HPDE6-E6E7 (cell line): ENCODE data around the gene TMEM69.
"Not testable (repeated sequence)": the region's sequence is repeated elsewhere in the genome, so short reads cannot be mapped to it uniquely, and the experiment has no call there.

Experiments used
- DNase-seq: peaks from one replicate; pipeline ENCODE4 v3.0.0; 2011; ENCODE audit warnings: missing footprints; ENCODE audit errors: extremely low spot score

The TMEM69 gene

DNA sequence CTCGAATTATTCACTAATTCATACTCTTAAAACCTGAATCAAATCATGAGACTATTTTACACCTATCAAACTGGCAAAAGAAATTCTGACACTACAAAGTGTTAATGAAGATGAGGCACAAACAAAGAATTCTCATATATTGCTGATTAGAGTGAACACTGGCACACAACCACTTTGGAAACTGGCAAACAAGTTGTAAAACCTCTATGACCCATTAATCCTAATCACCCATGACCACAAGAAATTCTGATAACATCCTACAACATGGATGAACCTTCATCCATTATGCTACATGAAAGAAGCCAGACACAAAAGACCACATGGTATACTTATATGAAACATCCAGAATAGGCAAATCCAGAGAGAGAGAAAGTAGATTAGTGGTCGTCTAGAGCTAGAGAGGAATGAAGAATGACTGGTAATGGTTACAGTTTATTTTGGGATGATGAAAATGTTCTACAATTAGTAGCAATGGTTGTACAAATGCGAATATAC lies 10.2 kb upstream of the TMEM69 start:
- DNase-seq: no peak

DNA sequence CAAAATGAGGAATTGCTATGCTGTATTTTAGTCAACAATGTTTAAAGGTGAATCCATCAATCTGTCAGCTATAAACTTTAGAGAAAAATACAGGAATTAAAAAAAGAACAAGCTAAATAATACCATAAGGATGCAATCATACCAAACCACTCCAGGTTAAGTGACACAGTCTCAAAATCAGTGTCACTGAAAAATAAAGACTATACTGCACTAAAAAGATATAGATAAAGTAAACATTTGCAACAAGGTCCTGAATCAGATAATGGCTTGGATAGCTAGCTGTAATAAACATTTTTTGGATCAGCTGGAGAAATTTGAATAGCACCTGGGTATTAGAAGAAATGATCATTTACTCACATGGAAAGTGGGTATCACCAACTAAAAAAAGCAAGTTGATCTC lies 9.5 kb upstream of the TMEM69 start:
- DNase-seq: no peak

DNA sequence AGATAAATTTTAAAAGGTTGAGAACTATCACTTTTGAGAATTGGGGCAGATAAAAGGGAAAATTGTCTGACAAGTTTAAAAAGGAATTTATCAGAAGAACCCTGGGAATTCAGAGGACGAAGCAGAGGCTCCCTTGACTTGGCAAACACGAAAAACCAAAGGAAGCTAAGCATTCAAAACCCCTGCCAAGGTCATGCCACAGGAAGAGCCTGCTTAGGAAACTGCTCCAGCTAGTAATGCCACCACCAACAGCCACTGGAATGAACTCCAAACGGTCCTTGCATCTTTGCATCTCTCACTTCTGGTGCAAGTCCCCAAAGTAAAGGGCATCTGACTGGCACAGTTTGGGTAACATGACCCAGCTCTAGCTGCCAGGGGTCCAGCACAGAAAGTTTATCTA lies 8.9 kb upstream of the TMEM69 start:
- peak; percentile 4 for DNase-seq

DNA sequence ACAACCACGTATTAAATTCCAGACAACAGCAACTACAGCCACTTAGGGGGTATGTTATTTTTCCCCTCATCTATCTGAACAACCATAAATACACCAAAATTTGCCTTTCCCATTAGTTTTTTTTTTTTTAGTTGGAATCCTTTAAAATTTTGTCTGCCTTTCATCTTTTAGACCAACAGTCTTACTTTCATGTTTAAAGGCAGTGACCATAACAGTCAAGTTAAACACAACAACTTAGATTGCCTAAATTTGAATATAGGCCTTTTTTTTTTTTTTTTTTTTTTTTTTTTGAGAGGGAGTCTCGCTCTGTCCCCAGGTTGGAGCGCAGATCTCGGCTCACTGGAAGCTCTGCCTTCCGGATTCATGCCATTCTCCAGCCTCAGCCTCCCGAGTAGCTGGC lies 5.0 kb upstream of the TMEM69 start:
- DNase-seq: no peak

DNA sequence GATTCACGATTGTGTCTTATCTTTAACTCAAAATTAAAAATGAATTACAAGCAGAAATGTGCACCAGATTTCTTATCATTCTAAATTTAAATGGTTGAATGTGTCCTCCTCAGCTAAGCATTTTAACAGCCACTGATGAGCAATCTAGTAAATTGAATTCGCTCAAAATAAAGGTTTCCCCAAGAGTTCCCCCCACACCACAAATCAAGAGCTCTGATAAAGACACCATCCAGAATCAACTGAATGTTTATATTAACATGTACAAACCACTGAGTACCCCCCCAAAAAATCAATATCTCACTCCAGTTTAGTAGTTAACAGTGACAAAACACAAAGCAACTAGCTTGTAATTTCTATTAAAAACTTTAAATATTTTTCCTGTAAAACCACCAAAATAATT lies 3.6 kb upstream of the TMEM69 start:
- no peak for DNase-seq

DNA sequence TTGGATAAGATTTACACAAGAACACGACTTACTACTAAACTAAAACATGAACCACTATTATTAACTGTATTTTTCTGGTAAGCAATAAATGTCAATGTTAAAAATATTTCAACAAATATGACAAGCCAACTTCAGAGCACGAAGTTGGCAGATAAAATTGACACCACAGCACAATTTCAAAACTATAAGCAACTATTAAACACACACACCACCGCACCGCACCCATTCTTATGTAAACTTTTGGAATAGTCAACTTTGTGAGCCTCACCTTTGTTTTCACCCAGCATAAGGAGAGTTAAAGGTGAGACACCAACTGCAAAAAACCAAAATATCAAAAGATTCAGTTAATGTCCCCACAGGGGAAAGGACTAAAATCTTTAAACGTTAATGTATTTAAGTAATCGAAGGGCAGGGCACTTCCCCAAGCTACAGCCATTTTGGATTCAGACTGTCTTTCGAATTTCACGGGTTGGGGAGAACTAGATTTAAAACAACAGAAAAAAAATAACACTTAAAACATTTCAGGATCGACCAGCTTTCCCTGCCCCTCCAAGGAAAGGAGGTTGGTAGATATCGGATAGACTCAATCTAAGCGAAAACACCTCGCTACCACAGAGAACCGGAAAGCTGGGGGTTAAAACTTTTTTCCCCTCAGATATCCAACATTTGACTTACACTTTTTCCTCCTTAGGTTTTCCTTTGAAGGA lies 2.5 kb upstream of the TMEM69 start:
- peak; percentile 9 for DNase-seq

DNA sequence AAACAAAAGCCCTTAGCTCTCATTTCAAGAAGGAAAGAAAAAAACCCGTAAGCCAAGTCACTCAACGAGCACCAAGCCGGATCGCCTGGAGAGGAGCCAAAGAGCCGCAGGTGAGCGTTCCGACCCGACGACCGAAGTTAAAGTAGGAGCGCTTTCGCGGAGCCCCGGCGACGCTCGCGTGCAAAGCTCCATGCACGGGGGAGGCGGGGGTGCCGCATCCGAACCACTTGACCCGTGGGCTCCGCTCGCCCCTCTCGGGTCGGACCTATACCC lies 2.0 kb upstream of the TMEM69 start:
- DNase-seq: peak; percentile 29

DNA sequence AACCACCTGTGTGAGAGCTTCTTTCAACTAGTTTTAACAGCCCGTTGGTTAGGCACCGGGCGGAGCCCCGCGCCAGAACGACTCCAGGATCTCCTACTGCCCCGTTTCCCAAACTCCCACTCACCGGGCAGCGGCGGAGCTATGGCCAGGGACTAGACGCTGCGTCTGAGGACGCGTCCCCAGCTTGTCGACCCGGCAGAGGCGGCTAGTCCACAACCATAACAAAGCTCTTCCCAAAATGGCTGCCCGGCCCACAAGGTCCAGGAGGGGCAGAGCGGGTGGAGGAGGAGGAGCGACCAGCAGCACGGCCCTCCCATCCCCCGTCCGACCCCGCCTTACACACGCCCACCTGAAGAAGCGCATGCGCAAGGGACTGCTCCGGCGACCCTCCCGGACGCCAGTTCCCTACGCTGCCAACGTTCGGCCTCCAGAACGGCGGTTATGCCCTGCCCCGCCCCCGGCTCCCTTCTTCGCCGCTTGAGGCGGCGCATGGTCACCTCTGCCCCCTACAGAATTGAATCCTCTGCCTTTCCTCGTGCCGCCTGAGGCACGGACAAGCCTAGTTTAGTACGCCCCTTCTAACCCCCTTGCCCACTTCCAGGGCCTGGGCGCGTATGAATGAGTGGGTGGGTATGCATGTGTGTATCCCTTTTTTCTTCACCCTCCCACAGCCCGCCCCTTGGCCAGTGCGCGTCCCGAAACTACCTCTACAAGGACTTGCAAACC lies 1.5 kb upstream of the TMEM69 start, which contains the start of gene GPBP1L1:
TSS of gene GPBP1L1 (minus strand) at position 246 of the 726 bp plus-strand sequence. CDS start 27,446 bp downstream, outside the sequence.
- DNase-seq: peak; percentile 94

DNA sequence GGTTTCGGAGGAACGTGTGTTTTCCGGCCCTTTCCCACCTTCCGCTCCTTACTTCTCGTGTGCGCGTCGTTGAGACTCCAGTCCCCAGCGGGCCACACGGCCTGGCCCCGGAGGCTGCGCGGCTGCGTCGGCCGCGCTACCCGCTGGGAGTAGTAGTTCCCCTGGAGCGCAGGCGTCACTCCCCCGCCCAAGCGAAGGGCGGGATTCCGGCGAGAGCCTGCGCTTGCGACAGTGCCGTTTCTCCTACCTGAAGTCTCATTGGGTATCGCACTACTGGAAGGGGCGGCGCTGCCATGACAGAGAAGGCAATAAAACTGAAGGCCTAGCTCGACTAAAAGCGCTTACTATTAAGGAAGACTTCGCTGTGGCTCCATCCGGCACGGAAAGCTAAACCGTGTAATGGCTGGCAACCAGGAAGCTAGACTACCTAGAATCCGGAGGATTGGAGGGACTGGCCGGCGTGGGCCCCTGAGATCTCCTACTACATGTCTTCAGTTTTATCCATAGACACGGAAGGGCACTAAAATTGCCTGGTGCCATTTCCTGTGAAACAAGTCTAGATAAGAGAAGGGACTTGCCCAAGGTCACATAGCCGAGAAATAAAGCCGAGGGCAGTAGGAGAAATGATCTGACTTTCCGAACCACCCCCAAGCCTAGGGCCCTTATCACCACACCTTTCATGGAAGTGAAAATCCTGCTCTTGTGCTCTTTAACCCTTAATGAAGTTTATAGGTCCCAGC lies 797 bp upstream of the TMEM69 start:
- peak; percentile 93 for DNase-seq

DNA sequence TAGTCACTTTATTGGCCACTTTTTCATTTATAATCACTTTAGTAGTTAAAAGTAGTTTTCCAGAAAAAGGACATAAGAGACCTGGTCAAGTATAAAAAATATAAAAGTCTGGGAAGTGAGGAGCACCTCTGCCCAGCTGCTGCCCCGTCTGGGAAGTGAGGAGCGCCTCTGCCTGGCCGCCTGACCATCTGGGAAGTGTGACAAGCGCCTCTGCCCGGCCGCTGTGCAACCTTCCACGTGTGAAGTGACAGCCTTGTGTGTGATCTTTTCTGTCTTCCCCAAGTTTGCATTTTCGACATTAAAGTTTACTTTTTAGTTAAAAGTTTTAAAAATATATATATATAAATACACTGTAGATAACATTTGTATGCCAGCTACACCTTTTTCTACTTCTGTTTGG lies 5.8 kb downstream of the TMEM69 start:
- DNase-seq: not testable (repeated sequence)

DNA sequence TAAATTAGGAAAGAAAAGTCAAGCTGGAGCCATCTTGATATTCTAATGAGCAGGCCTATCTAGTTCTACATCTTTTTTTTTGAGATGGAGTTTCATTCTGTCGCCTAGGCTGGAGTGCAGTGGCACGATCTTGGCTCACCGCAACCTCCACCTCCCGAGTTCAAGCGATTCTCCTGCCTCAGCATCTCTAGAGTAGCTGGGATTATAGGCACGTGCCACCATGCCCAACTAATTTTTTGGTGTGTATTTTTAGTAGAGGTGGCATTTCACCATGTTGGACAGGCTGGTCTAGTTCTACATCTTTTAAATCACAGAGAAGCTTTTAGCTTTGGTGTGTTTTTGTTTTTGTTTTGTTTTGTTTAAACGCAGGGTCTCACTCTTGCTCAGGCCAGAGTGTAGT lies 6.8 kb downstream of the TMEM69 start:
- no peak for DNase-seq

DNA sequence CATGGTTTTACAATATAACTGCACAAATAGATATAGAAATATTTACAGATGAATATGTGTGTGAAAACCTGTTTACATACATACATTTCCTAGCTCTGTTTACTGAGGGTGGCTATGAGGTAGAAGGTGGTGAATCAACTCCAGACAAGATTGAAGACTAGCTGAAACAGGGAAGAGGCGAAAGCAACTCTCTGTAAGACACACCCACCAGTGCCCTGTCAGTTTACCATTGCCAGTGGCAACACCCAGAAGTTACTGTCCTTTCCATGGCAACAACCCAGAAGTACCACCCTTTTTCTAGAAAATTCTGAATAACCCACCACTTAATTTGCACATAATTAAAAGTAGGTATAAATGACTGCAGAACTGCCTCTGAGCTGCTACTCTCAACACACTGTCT lies 16.7 kb downstream of the TMEM69 start:
- DNase-seq: no peak

DNA sequence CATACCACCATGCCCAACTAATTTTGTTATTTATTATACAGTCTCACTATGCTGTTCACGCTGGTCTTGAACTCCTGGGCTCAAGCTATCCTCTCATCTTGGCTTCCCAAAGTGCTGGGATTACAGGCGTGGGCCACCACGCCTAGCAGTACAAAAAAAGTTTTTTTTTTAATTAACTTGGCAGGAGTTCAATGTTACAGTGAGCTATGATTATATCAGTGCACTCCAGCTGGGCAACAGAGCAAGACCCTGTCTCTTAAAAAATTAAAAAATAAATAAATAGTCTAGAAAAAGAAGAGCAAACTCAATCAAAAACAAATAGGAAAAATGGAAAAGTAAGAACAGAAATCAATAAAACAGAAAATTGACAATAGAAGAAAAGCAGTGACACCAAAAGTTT lies 25.7 kb downstream of the TMEM69 start:
- DNase-seq: no peak

DNA sequence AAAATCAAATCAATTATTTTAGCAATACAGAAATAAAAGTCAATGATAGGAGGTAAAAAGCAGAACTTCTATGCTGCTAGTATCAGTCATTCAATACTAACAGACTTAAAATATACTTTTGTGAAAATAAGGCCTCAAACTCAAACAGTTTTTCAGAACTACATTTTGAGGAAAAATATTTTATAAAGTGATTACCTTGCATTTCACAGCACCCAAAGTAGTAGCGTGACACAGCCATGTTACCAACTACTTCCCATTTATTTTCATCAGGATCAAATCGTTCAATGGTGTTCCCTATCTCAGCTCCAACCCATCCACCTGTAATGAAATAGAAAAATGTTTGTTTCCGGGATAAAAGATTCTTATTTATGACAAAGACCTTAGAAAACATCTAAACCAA lies 28.7 kb downstream of the TMEM69 start:
- no peak for DNase-seq

DNA sequence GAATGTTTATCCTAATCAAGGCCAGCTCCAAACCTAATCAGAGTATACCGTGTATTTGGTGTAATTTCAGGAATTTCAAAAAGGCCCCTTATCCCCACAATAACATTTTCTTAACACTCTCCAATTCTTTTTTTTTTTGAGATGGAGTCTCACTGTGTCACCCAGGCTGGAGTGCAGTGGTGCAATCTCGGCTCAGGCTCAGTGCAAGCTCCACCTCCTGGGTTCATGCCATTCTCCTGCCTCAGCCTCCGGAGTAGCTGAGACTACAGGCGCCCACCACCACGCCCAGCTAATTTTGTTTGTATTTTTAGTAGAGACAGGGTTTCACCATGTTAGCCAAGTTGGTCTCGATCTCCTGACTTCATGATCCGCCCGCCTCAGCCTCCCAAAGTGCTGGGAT lies 29.4 kb downstream of the TMEM69 start:
- DNase-seq: not testable (repeated sequence)

DNA sequence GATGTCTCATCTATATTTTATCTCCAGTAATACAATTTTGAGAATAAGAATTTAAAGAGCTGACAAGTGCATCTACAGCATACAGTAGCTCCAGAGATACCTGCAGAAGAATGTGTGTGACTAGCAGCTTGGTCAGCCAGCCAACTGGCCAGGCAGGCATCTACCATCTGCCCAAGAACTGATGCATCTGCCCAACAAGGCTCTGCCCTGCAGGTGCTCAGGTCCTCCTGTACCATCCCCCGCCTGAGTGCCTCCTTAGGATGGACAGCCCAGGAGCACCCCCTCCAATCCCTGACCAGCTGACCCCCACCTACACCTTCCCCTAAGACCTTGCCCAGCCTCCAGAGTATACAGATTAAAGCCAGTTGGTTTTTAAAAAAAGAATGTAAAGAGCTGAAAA lies 30.3 kb downstream of the TMEM69 start:
- DNase-seq: no peak

DNA sequence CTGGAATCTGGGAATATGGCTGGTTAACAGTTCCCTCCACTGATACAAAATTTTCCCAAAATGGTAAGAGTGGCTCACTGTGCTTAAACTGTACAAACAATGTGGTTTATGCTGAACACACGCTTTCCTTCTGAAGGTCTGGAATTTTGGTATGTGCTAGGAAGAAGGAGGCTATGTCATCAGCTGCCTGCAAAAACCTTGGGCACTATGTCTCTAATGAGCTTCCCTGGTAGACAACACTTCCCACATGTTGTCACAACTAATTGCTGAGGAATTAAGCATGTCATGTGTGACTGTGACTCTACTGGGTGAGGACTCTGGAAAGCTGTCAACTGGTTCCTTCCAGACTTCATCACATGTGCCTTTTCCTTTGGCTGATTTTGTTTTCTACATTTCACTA lies 33.2 kb downstream of the TMEM69 start:
- no peak for DNase-seq

DNA sequence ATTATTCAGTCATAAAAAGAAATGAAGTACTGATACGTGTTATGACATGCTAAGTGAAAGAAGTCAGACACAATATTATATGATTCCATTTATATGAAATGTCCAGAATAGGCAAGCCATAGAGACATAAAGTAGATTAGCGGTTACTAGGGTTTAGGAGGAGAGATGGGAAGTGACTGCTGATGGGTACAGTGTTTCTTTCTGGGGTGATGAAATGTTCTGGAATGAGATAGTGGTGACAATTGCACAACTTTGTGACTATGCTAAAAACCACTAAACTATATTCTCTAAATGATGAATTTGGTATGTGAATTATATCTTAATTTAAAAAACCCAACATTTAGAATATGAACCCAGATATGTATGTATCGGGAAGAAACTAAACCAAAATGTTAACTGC lies 34.8 kb downstream of the TMEM69 start:
- DNase-seq: no peak

DNA sequence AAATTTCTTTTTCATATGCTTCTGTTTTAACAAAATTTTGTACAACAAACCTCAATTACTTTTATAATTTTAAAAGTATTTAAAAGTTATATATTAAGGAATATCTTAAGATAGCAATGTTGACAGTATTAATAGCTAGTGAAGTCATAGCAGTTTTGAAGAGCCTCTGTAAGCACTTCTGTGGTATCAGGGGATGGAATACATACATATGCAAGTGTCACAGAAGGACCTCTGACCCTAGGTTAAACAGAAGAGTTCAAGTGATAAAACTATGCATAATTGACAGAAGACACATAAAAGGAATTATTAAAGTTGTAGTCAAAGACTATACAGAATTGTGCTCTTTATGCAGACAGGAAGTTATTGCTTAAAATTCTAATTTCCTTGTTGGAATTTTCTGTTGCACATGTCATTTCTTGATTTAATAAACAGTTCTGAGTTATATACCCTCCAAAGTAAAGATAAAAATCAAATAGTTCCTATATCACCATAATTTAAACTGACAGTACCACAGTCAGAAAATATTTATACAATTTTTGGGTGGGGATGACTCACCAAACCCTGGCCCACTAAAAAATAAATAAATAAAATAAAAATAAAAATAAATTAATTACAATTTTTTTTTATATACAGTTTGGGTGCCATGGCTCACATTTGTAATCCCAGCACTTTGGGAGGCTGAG lies 35.4 kb downstream of the TMEM69 start:
- no peak for DNase-seq

DNA sequence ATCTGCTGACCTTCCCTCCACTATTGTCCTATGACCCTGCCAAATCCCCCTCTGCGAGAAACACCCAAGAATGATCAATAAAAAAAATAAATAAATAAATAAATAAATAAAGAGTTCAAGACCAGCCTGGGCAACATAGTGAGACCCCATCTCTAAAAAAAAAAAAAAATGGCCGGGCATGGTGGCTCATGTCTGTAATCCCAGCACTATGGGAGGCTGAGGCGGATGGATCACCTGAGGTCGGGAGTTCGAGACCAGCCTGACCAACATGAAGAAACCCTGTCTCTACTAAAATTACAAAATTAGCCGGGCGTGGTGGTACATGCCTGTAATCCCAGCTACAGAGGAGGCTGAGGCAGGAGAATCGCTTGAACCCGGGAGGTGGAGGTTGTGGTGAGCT lies 38.0 kb downstream of the TMEM69 start:
- not testable (repeated sequence) for DNase-seq

DNA sequence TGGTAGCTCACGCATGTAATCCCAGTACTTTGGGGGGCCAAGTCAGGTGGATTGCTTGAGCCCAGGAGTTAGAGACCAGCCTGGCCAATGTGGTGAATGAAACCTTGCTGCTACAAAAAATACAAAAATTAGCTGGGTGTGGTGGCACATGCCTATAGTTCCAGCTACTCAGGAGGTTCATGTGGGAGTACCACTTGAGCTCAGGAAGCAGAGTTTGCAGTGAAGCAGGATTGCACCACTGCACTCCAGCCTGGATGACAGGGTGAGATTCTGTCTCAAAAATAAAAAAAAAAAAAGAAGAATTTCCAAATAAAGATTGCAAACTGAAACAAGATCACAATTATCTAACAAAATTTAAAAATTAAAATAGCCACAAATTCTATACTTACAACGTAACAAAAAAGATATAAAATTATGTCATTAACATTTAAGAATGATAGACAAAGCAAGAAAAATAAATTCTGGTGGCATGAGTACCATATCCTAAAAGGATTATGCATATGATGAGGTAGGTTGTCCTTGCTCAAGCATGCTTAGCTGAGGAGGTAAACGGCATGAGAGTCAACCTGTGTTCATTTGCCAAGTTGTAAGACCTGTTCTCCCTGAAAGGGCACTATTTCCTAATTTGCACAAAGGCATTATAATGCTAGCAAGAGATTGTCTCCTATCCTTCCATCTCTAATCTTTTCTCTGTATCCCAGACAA lies 42.2 kb downstream of the TMEM69 start:
- peak; percentile 25 for DNase-seq
